ENCODE results near the gene MLLT10.

- TF ChIP-seq CTCF (IDR thresholded peaks at IDR 0.05) (no peak), POLR2A (IDR thresholded peaks at IDR 0.05) (no peak)
These were observed 24.4 kb upstream of the MLLT10 start for GRCh38 chr10:21509341-21510240.

Data from lower leg skin (tissue), 3 donors.